ENCODE data around the gene CDKN2AIPNL. TPM values are rescaled to one million over a fixed set of nuclear protein-coding genes. Genes with fewer than 3 reads are reported as not detected.

The CDKN2AIPNL gene
- total RNA-seq, 4 donors from 2014 or later, result 6.9 to 28.3 (median 13.2) TPM

- no peak for DNase-seq
- WGBS, 2 donors, result 96 to 97% methylated on average over 2 of the region's 2 CpGs
- no peak overlapping the region for H3K4me3 ChIP-seq
- no peaks in the 10 kb centered on the region for H3K27me3 ChIP-seq
- intact Hi-C loops (cut with DNase I), result loop anchor here (10.0 kb wide), 1 partner anchor 112 kb away; the partner anchor contains the start of gene JADE2
- no peak for TF ChIP-seq CTCF (IDR thresholded peaks at IDR 0.05)
- TF ChIP-seq POLR2A (IDR thresholded peaks at IDR 0.05), result no peak
- peaks cover 5 to 37% (median 20%) of the 10 kb centered on the region in 3 donors for H3K4me1 ChIP-seq
- H3K27ac ChIP-seq, result peak overlapping the region in 1 of 4 donors; percentile 84
- no peaks in the 10 kb centered on the region for H3K36me3 ChIP-seq
- no peaks in the 10 kb centered on the region for H3K9me3 ChIP-seq
Observed at GRCh38 chr5:134413046-134413445, 1.4 kb upstream of the CDKN2AIPNL start.

- no peak for TF ChIP-seq CTCF (IDR thresholded peaks at IDR 0.05)
- TF ChIP-seq POLR2A (IDR thresholded peaks at IDR 0.05), result no peak
- WGBS, 2 donors, result 4 to 14% methylated on average over 8 to 9 of the region's 9 CpGs
- peak overlapping the region; percentile 57 to 94 (median 84) for H3K4me3 ChIP-seq
- no peaks in the 10 kb centered on the region for H3K9me3 ChIP-seq
- H3K4me1 ChIP-seq, result peaks cover 5 to 37% (median 20%) of the 10 kb centered on the region in 3 donors
- DNase-seq, result no peak
- no peaks in the 10 kb centered on the region for H3K27me3 ChIP-seq
- intact Hi-C loops (cut with DNase I), result loop anchor here (10.0 kb wide), 1 partner anchor 114 kb away; the partner anchor contains the start of gene JADE2
- H3K27ac ChIP-seq, result peak overlapping the region; percentile 80 to 90 (median 85)
- H3K36me3 ChIP-seq, result peaks cover 0 to 13% (median 0%) of the 10 kb centered on the region in 3 donors
Observed at GRCh38 chr5:134411228-134411545, 494 bp downstream of the CDKN2AIPNL start.

- peak overlapping the region in 2 of 4 donors; percentile 80 to 90 for H3K27ac ChIP-seq
- WGBS, 2 donors, result 70 to 74% methylated on average over 4 of the region's 4 CpGs
- intact Hi-C loops (cut with DNase I), result loop anchor here (10.0 kb wide), 1 partner anchor 114 kb away; the partner anchor contains the start of gene JADE2
Observed at GRCh38 chr5:134410822-134411221, 859 bp downstream of the CDKN2AIPNL start.

GRCh38 chr5:134409321-134409720, 2.4 kb downstream of the CDKN2AIPNL start:
- Histone ChIP-seq H3K36me3 (peaks cover 0 to 29% (median 0%) of the 10 kb centered on the region in 3 donors), H3K9me3 (no peaks in the 10 kb centered on the region), H3K4me3 (no peak overlapping the region), H3K4me1 (peaks cover 5 to 39% (median 20%) of the 10 kb centered on the region in 3 donors), H3K27me3 (no peaks in the 10 kb centered on the region), H3K27ac (no peak overlapping the region)
- no peak for DNase-seq
- no peak for TF ChIP-seq CTCF (IDR thresholded peaks at IDR 0.05)
- no peak for TF ChIP-seq POLR2A (IDR thresholded peaks at IDR 0.05)
- intact Hi-C loops (cut with DNase I), result loop anchor here (5.0 kb wide), 1 partner anchor 168 kb away; no protein-coding TSS in a partner anchor
- WGBS, 2 donors, result 48 to 79% methylated on average over 6 of the region's 6 CpGs

More at GRCh38 chr5:134410822-134411221, 859 bp downstream of the CDKN2AIPNL start:
- H3K27me3 ChIP-seq, result no peaks in the 10 kb centered on the region
- H3K9me3 ChIP-seq, result no peaks in the 10 kb centered on the region
- H3K4me1 ChIP-seq, result peaks cover 5 to 37% (median 20%) of the 10 kb centered on the region in 3 donors
- DNase-seq, result no peak
- peaks cover 0 to 17% (median 0%) of the 10 kb centered on the region in 3 donors for H3K36me3 ChIP-seq
- H3K4me3 ChIP-seq, result peak overlapping the region; percentile 57 to 94 (median 84)
- TF ChIP-seq POLR2A (IDR thresholded peaks at IDR 0.05) (no peak), CTCF (IDR thresholded peaks at IDR 0.05) (no peak)

- TF ChIP-seq POLR2A (IDR thresholded peaks at IDR 0.05) (no peak), CTCF (IDR thresholded peaks at IDR 0.05) (no peak)
- Histone ChIP-seq H3K4me3 (no peak overlapping the region), H3K27ac (no peak overlapping the region), H3K27me3 (no peaks in the 10 kb centered on the region), H3K36me3 (peaks cover 0 to 44% (median 0%) of the 10 kb centered on the region in 3 donors), H3K4me1 (peaks cover 5 to 33% (median 14%) of the 10 kb centered on the region in 3 donors), H3K9me3 (no peaks in the 10 kb centered on the region)
- intact Hi-C loops (cut with DNase I), result loop anchor here (5.0 kb wide), 1 partner anchor 171 kb away; no protein-coding TSS in a partner anchor
- no peak for DNase-seq
- 33% methylated on average over 1 of the region's 1 CpG; no CpG with 5 or more reads in 1 of the 2 donors for WGBS, 2 donors
Observed at GRCh38 chr5:134406390-134406789, 5.3 kb downstream of the CDKN2AIPNL start.

Data from esophagus squamous epithelium (tissue), 5 donors.